ENCODE data around the gene CWC27. TPM values are rescaled to one million over a fixed set of nuclear protein-coding genes. Genes with fewer than 3 reads are reported as not detected.

CWC27 gene
- polyA plus RNA-seq, 1 of the 3 experiments (the other 2 are of a cell fraction) = 6.6 TPM

GRCh38 chr5:64839936-64840335 is 71.2 kb downstream of the CWC27 start:
- peaks cover 15% of the 10 kb centered on the region for H3F3A ChIP-seq (replicated peaks; ENCODE audit: insufficient read depth)
- H3K36me3 ChIP-seq (replicated peaks in 1 of 2; ENCODE audit: control insufficient read depth in 1 of 2, insufficient read depth in 2 of 2, low read length in 1 of 2) = peaks cover 2 to 20% of the 10 kb centered on the region in 2 experiments
- H4K20me1 ChIP-seq (ENCODE audit: insufficient read depth) = no peaks in the 10 kb centered on the region
- no peak overlapping the region for H3K9ac ChIP-seq
- 0 out of 2 replicates have a peak, but pooled peaks cover 3% of the 10 kb centered on the region for H3K9me3 ChIP-seq
- TF ChIP-seq TAF1 (IDR thresholded peaks at IDR 0.05; ENCODE audit: borderline replicate concordance, low read depth, low read length) (no peak), YY1 (IDR thresholded peaks at IDR 0.05; ENCODE audit: low read depth) (no peak), GABPA (IDR thresholded peaks at IDR 0.05; ENCODE audit: low read depth) (no peak), RCOR1 (IDR thresholded peaks at IDR 0.05; ENCODE audit: low read length) (no peak), FOXJ3 (CRISPR knock-in tag; IDR thresholded peaks at IDR 0.05) (no peak), JUND (IDR thresholded peaks at IDR 0.05) (no peak), SIN3A (IDR thresholded peaks at IDR 0.05; ENCODE audit: borderline replicate concordance, low read depth, low read length) (no peak), MXI1 (IDR thresholded peaks at IDR 0.05; ENCODE audit: low read depth, low read length) (no peak), GATA2 (CRISPR knock-in tag; IDR thresholded peaks at IDR 0.05) (no peak), ELF1 (IDR thresholded peaks at IDR 0.05) (no peak), EP300 (IDR thresholded peaks at IDR 0.05; ENCODE audit: borderline replicate concordance in 1 of 2, low read depth in 1 of 2, low read length in 1 of 2) (no peak), TCF12 (IDR thresholded peaks at IDR 0.05) (no peak), CHD2 (IDR thresholded peaks at IDR 0.05; ENCODE audit: low read length, partially characterized antibody) (no peak), RAD21 (IDR thresholded peaks at IDR 0.05; ENCODE audit: low read length) (no peak), FOXM1 (IDR thresholded peaks at IDR 0.05; ENCODE audit: low read depth) (no peak), PBX3 (IDR thresholded peaks at IDR 0.05) (no peak)
- TF ChIP-seq, protein P1, sequence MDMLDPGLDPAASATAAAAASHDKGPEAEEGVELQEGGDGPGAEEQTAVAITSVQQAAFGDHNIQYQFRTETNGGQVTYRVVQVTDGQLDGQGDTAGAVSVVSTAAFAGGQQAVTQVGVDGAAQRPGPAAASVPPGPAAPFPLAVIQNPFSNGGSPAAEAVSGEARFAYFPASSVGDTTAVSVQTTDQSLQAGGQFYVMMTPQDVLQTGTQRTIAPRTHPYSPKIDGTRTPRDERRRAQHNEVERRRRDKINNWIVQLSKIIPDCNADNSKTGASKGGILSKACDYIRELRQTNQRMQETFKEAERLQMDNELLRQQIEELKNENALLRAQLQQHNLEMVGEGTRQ (IDR thresholded peaks at IDR 0.05; ENCODE audit: borderline replicate concordance, low read depth, low read length) = no peak
- TF ChIP-seq, protein P2, sequence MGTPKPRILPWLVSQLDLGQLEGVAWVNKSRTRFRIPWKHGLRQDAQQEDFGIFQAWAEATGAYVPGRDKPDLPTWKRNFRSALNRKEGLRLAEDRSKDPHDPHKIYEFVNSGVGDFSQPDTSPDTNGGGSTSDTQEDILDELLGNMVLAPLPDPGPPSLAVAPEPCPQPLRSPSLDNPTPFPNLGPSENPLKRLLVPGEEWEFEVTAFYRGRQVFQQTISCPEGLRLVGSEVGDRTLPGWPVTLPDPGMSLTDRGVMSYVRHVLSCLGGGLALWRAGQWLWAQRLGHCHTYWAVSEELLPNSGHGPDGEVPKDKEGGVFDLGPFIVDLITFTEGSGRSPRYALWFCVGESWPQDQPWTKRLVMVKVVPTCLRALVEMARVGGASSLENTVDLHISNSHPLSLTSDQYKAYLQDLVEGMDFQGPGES (IDR thresholded peaks at IDR 0.05; ENCODE audit: low read depth, low read length) = no peak
- TF ChIP-seq, protein P3, sequence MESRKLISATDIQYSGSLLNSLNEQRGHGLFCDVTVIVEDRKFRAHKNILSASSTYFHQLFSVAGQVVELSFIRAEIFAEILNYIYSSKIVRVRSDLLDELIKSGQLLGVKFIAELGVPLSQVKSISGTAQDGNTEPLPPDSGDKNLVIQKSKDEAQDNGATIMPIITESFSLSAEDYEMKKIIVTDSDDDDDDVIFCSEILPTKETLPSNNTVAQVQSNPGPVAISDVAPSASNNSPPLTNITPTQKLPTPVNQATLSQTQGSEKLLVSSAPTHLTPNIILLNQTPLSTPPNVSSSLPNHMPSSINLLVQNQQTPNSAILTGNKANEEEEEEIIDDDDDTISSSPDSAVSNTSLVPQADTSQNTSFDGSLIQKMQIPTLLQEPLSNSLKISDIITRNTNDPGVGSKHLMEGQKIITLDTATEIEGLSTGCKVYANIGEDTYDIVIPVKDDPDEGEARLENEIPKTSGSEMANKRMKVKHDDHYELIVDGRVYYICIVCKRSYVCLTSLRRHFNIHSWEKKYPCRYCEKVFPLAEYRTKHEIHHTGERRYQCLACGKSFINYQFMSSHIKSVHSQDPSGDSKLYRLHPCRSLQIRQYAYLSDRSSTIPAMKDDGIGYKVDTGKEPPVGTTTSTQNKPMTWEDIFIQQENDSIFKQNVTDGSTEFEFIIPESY (IDR thresholded peaks at IDR 0.05; ENCODE audit: borderline replicate concordance, low read depth) = no peak
- TF ChIP-seq, protein P4, sequence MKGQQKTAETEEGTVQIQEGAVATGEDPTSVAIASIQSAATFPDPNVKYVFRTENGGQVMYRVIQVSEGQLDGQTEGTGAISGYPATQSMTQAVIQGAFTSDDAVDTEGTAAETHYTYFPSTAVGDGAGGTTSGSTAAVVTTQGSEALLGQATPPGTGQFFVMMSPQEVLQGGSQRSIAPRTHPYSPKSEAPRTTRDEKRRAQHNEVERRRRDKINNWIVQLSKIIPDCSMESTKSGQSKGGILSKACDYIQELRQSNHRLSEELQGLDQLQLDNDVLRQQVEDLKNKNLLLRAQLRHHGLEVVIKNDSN (IDR thresholded peaks at IDR 0.05; ENCODE audit: borderline replicate concordance, low read depth) = no peak
- H3K79me2 ChIP-seq (ENCODE audit: insufficient read depth) = no peaks in the 10 kb centered on the region
- H3K27ac ChIP-seq (ENCODE audit: low read depth in 2 of 2, low read length in 1 of 2) = no peak overlapping the region; a peak in 1 of 4 replicates
- H3K4me1 ChIP-seq (ENCODE audit: control insufficient read depth in 1 of 2, insufficient read depth in 2 of 2, low read depth in 1 of 2, low read length in 1 of 2) = peaks cover 0 to 18% of the 10 kb centered on the region in 2 experiments; a peak in 1 of 4 replicates
- ChIA-PET POLR2A (no interaction called here), CTCF (interaction anchor here (1.0 to 1.4 kb wide), 3 partner anchors 13 to 32 kb away, joined by 3 to 4 read pairs (median 4); no protein-coding TSS in a partner anchor)
- H3K9me2 ChIP-seq = no peaks in the 10 kb centered on the region
- H3K4me3 ChIP-seq (ENCODE audit: low read depth in 2 of 2, low read length in 1 of 2) = no peak overlapping the region
- DNase-seq = no peak
- H3K4me2 ChIP-seq = no peak overlapping the region
- no peak overlapping the region for H2AFZ ChIP-seq (ENCODE audit: low read depth)
- WGBS (ENCODE audit: low lambda C conversion rate) = 93% methylated on average over 1 of the region's 1 CpG
- H3K27me3 ChIP-seq (ENCODE audit: insufficient read depth) = no peaks in the 10 kb centered on the region

Measured in SK-N-SH (cell line).